ENCODE measurements around the gene UMODL1. TPM values are rescaled to one million over a fixed set of nuclear protein-coding genes. Genes with fewer than 3 reads are reported as not detected.

Gene UMODL1
- total RNA-seq, 1 experiment from 2014 or later = 0.20 TPM

GRCh38 chr21:42132183-42132582 lies 61.1 kb downstream of the UMODL1 start:
- Histone ChIP-seq H3K9me3 (no peaks in the 10 kb centered on the region), H3K36me3 (ENCODE audit: control insufficient read depth, insufficient read depth, low read length) (no peaks in the 10 kb centered on the region), H3K4me3 (ENCODE audit: low read depth, low read length) (no peak overlapping the region), H3K4me1 (no peaks in the 10 kb centered on the region), H3K27me3 (replicated peaks; ENCODE audit: control insufficient read depth, insufficient read depth, low read length) (no peaks in the 10 kb centered on the region)
- no peak for DNase-seq
- H3K9me3 Mint-ChIP-seq (ENCODE audit: unreplicated experiment) = no peaks in the 10 kb centered on the region
- no peaks in the 10 kb centered on the region for H3K4me1 Mint-ChIP-seq (ENCODE audit: low read depth, unreplicated experiment)
- no peaks in the 10 kb centered on the region for H3K36me3 Mint-ChIP-seq (ENCODE audit: insufficient read depth, unreplicated experiment)
- H3K27me3 Mint-ChIP-seq (ENCODE audit: insufficient read depth, unreplicated experiment) = no peaks in the 10 kb centered on the region
- no TSS peak for BruUV-seq (replicated peaks)
- ChIA-PET CTCF (no interaction called here), POLR2A (no interaction called here)
- H3K27ac Mint-ChIP-seq (ENCODE audit: unreplicated experiment) = no peak overlapping the region
- intact Hi-C loops (cut with micrococcal nuclease; ENCODE audit: unreplicated experiment) = no loop called here
- no peak overlapping the region for H3K4me3 Mint-ChIP-seq (ENCODE audit: unreplicated experiment)
- no peak for TF ChIP-seq CTCF (IDR thresholded peaks at IDR 0.05; ENCODE audit: insufficient read depth in 1 of 2, low read depth in 1 of 2, low read length in 1 of 2, severe bottlenecking in 1 of 2, unreplicated experiment in 1 of 2)

GRCh38 chr21:42133131-42133530 lies 62.0 kb downstream of the UMODL1 start:
- Histone ChIP-seq H3K4me3 (ENCODE audit: low read depth, low read length) (no peak overlapping the region), H3K27me3 (replicated peaks; ENCODE audit: control insufficient read depth, insufficient read depth, low read length) (no peaks in the 10 kb centered on the region), H3K9me3 (no peaks in the 10 kb centered on the region), H3K4me1 (no peaks in the 10 kb centered on the region), H3K36me3 (ENCODE audit: control insufficient read depth, insufficient read depth, low read length) (no peaks in the 10 kb centered on the region)
- Mint-ChIP-seq H3K4me3 (ENCODE audit: unreplicated experiment) (no peak overlapping the region), H3K36me3 (ENCODE audit: insufficient read depth, unreplicated experiment) (no peaks in the 10 kb centered on the region), H3K4me1 (ENCODE audit: low read depth, unreplicated experiment) (no peaks in the 10 kb centered on the region), H3K9me3 (ENCODE audit: unreplicated experiment) (no peaks in the 10 kb centered on the region), H3K27me3 (ENCODE audit: insufficient read depth, unreplicated experiment) (no peaks in the 10 kb centered on the region), H3K27ac (ENCODE audit: unreplicated experiment) (no peak overlapping the region)
- POLR2A ChIA-PET = no interaction called here
- no peak for DNase-seq
- TF ChIP-seq CTCF (IDR thresholded peaks at IDR 0.05; ENCODE audit: insufficient read depth in 1 of 2, low read depth in 1 of 2, low read length in 1 of 2, severe bottlenecking in 1 of 2, unreplicated experiment in 1 of 2) = no peak
- no TSS peak for BruUV-seq (replicated peaks)
- intact Hi-C loops (cut with micrococcal nuclease; ENCODE audit: unreplicated experiment) = no loop called here
- CTCF ChIA-PET = no interaction called here

GRCh38 chr21:42135386-42136052 lies 64.4 kb downstream of the UMODL1 start:
- no peaks in the 10 kb centered on the region for H3K36me3 ChIP-seq (ENCODE audit: control insufficient read depth, insufficient read depth, low read length)
- no peak for TF ChIP-seq CTCF (IDR thresholded peaks at IDR 0.05; ENCODE audit: insufficient read depth in 1 of 2, low read depth in 1 of 2, low read length in 1 of 2, severe bottlenecking in 1 of 2, unreplicated experiment in 1 of 2)
- Mint-ChIP-seq H3K9me3 (ENCODE audit: unreplicated experiment) (no peaks in the 10 kb centered on the region), H3K4me3 (ENCODE audit: unreplicated experiment) (no peak overlapping the region), H3K36me3 (ENCODE audit: insufficient read depth, unreplicated experiment) (no peaks in the 10 kb centered on the region), H3K27me3 (ENCODE audit: insufficient read depth, unreplicated experiment) (no peaks in the 10 kb centered on the region), H3K4me1 (ENCODE audit: low read depth, unreplicated experiment) (no peaks in the 10 kb centered on the region), H3K27ac (ENCODE audit: unreplicated experiment) (no peak overlapping the region)
- ChIA-PET POLR2A (no interaction called here), CTCF (interaction anchor here (0.5 kb wide), 1 partner anchor 314 kb away, joined by 4 read pairs; no protein-coding TSS in a partner anchor)
- no peak overlapping the region for H3K4me3 ChIP-seq (ENCODE audit: low read depth, low read length)
- H3K9me3 ChIP-seq = no peaks in the 10 kb centered on the region
- DNase-seq = no peak
- BruUV-seq (replicated peaks) = no TSS peak
- no peaks in the 10 kb centered on the region for H3K27me3 ChIP-seq (replicated peaks; ENCODE audit: control insufficient read depth, insufficient read depth, low read length)
- intact Hi-C loops (cut with micrococcal nuclease; ENCODE audit: unreplicated experiment) = no loop called here
- no peaks in the 10 kb centered on the region for H3K4me1 ChIP-seq
